Type B pancreatic cell (in vitro differentiated cells): ENCODE data around the gene AMH. TPM values are rescaled to one million over a fixed set of nuclear protein-coding genes. Genes with fewer than 3 reads are reported as not detected.

Experiments used
- DNase-seq: peaks from one replicate; pipeline ENCODE4 v3.0.0; 2021; ENCODE audit warnings: mixed read lengths; ENCODE audit not compliant: unreplicated experiment; ENCODE audit errors: extremely low spot score
- H3K27ac Mint-ChIP-seq: 2 replicates; pipeline ENCODE4 v1.8.0; 2021; ENCODE audit warnings: mild to moderate bottlenecking, mixed read lengths
- H3K27me3 Mint-ChIP-seq: 2 replicates; pipeline ENCODE4 v1.8.0; 2021; ENCODE audit warnings: mixed read lengths
- H3K36me3 Mint-ChIP-seq: 2 replicates; pipeline ENCODE4 v1.8.0; 2021; ENCODE audit warnings: mixed read lengths
- H3K4me1 Mint-ChIP-seq: one replicate; pipeline ENCODE4 v1.8.0; 2021; ENCODE audit warnings: mixed read lengths; ENCODE audit not compliant: unreplicated experiment
- H3K4me3 Mint-ChIP-seq: 2 replicates; pipeline ENCODE4 v1.8.0; 2021; ENCODE audit warnings: mild to moderate bottlenecking, mixed read lengths
- H3K9me3 Mint-ChIP-seq: 2 replicates; pipeline ENCODE4 v1.8.0; 2021; ENCODE audit warnings: mixed read lengths
- total RNA-seq: library from RNA; stranded (reverse); gene quantifications from 2 replicates; pipeline ENCODE4 v1.2.1, GENCODE V29; 2021; ENCODE audit warnings: low replicate concordance
- TF ChIP-seq, protein P1 (sequence below): fragments of 200-600 bp; sonication (generic); conservative IDR thresholded peaks from 2 replicates; pipeline ENCODE4 v1.5.0; 2021; ENCODE audit warnings: antibody characterized with exemption, mild to moderate bottlenecking

The AMH gene
- total RNA-seq, 1 donor from 2014 or later = 49.5 TPM

DNA sequence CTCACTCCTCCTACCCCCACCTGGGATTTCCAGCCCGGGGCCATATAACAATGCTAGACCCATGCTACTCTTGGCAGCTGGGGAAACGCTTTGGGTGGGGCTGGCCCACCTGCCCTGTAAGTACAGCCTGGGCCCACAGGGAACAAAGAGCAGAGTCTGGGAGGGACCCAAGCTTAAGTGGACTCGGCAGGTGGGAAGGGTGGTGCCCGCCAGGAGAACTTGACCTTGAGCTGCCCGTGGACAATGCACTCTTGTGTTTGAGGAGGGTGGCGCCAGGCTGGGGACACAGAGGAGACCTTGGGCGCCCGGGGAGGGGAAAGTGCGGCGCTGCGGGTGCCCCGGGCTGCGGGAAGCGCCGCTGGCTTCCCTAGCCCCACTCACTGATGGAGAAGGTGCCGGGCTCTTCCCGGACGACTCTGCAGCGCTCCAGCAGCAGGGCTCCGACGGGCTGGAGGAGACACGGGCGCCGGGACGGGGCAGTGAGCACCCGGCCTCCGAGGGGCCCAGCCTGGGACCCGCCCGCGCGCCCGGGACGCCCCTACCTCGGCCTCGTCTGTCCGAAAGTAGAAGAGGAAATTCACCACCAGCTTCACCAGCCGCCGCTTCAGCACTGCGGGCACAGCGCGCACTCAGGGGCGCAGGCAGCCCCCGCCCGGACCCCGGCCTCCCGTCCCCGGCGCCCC is 13.6 kb upstream of the AMH start:
- Mint-ChIP-seq H3K4me3 (peak overlapping the region; percentile 100), H3K4me1 (peaks cover 31% of the 10 kb centered on the region), H3K27me3 (peaks cover 5% of the 10 kb centered on the region), H3K36me3 (peaks cover 11% of the 10 kb centered on the region), H3K27ac (peak overlapping the region; percentile 95), H3K9me3 (no peaks in the 10 kb centered on the region)
- DNase-seq = no peak
- TF ChIP-seq, protein P1, sequence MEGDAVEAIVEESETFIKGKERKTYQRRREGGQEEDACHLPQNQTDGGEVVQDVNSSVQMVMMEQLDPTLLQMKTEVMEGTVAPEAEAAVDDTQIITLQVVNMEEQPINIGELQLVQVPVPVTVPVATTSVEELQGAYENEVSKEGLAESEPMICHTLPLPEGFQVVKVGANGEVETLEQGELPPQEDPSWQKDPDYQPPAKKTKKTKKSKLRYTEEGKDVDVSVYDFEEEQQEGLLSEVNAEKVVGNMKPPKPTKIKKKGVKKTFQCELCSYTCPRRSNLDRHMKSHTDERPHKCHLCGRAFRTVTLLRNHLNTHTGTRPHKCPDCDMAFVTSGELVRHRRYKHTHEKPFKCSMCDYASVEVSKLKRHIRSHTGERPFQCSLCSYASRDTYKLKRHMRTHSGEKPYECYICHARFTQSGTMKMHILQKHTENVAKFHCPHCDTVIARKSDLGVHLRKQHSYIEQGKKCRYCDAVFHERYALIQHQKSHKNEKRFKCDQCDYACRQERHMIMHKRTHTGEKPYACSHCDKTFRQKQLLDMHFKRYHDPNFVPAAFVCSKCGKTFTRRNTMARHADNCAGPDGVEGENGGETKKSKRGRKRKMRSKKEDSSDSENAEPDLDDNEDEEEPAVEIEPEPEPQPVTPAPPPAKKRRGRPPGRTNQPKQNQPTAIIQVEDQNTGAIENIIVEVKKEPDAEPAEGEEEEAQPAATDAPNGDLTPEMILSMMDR = no peak

DNA sequence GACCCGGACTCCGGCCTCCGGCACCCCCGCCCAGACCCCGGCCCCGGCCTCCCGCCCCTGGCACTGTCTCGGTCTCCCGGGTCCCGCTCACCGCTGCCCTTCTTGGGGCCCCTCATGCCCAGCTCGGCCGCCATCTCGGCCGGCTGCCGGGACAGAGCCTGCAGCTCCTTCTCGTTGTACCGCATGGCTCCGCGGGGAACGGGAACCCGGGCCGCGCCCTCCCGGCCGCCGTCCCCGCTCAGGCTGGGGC is 13.1 kb upstream of the AMH start:
- peaks cover 35% of the 10 kb centered on the region for H3K4me1 Mint-ChIP-seq
- no peaks in the 10 kb centered on the region for H3K9me3 Mint-ChIP-seq
- peak overlapping the region; percentile 99 for H3K27ac Mint-ChIP-seq
- TF ChIP-seq, protein P1 = no peak
- H3K27me3 Mint-ChIP-seq = peaks cover 5% of the 10 kb centered on the region
- peaks cover 11% of the 10 kb centered on the region for H3K36me3 Mint-ChIP-seq
- no peak for DNase-seq
- H3K4me3 Mint-ChIP-seq = peak overlapping the region; percentile 100

DNA sequence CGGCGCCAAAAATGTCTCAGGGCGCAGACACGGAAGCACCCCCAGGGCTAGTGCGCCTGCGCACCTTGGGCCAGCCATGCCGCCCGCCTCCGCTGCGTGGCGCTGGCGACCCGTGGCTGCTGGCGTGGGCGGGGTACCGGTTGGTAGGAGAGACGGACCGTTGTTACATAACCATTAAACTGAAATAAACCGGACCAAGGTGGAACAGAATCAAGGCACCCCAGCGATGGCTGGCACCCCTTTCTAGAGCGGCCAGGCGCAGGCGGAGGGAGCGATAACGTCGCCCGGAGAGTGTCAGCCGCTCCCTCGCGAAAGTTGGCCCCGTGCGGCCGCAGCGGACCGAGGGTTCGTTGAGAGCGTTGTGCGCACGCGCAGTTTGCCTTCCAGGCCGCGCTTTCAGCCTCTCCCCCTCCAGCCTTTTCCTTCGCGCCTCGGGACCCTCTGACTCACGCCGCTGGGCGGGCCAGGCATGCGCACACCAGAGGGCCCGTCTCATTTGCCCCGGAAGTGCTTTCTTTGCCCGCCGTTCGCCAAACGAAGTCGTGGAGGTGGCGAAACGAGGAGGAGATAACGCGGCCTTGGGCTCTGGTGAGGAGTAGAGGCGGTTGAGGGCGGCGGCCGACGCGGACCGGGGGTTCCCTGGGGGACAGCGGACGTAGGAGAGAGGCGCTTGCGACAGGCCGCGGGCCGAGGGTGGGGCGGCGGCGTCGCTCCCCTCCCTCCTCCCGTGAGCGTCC is 12.6 kb upstream of the AMH start, which contains the start of the genes PLEKHJ1 and SF3A2:
Gene PLEKHJ1, minus strand, starts transcription at position 16 of the 737 bp plus-strand sequence. CDS start 81 bp downstream, outside the sequence.
Gene SF3A2, plus strand, starts transcription at position 511 of the 737 bp plus-strand sequence. CDS start 6,595 bp downstream, outside the sequence.
- peaks cover 40% of the 10 kb centered on the region for H3K4me1 Mint-ChIP-seq
- peaks cover 5% of the 10 kb centered on the region for H3K27me3 Mint-ChIP-seq
- H3K9me3 Mint-ChIP-seq = no peaks in the 10 kb centered on the region
- peak within 1 kb of the TSS; percentile 99 for H3K27ac Mint-ChIP-seq
- peak within 1 kb of the TSS; percentile 100 for H3K4me3 Mint-ChIP-seq
- peaks cover 11% of the 10 kb centered on the region for H3K36me3 Mint-ChIP-seq
- TF ChIP-seq, protein P1 = peak; percentile 95
- DNase-seq = peak; percentile 99

DNA sequence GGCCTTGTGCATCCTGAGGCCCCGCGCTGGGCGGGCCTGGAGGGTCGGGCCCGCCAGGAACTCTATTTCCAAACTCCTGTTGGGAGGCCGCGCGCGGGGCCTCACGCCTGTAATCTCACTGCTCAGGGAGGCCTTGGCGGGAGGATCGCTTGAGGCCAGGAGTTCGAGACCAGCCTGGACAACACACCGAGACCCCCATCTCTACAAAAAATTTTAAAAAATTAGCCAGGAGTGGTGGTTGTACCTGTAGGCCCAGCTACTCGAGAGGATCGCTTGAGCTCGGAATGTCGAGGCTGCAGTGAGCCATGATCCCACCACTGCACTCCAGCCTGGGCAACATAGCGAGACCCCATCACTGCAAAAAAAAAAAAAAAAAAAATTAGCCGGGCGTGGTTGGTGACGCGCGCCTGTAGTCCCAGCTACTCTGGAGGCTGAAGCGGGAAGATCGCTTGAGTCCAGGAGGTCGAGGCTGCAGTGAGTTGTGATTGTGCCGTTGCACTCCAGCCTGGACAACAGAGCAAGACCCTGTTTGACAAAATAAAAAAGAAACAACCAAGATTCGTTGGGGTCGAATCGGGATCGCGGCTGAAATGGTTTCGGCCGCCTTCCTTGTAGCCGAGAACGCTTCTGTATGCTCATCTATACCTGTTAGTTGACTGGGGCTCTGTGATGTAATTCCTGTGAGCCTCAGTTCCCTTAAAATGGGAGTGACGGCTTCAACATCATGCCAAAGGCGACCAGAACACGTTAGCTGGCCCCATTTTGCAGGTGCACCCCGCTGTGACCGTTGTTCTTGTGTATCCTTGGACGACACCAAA is 11.9 kb upstream of the AMH start:
- peak overlapping the region; percentile 99 for H3K27ac Mint-ChIP-seq
- no peaks in the 10 kb centered on the region for H3K9me3 Mint-ChIP-seq
- H3K36me3 Mint-ChIP-seq = peaks cover 11% of the 10 kb centered on the region
- DNase-seq = no peak
- H3K4me3 Mint-ChIP-seq = peak overlapping the region; percentile 100
- H3K27me3 Mint-ChIP-seq = peaks cover 5% of the 10 kb centered on the region
- TF ChIP-seq, protein P1 = no peak
- H3K4me1 Mint-ChIP-seq = peaks cover 44% of the 10 kb centered on the region

DNA sequence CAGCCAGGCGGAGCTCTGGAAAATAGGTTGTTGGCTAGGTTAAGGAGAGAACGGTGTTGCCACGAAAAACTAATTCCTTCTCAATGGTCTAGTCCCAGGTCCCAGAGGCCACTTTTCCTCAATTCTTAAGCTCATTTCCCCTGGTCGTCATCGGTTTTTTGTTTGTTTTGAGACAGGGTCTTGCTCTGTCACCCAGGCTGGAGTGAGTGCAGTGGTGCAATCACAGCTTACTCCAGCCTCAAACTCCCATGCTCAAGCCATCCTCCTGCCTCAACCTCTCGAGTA is 11.3 kb upstream of the AMH start:
- peak overlapping the region; percentile 100 for H3K4me3 Mint-ChIP-seq
- H3K36me3 Mint-ChIP-seq = peaks cover 11% of the 10 kb centered on the region
- H3K27ac Mint-ChIP-seq = peak overlapping the region; percentile 99
- H3K9me3 Mint-ChIP-seq = no peaks in the 10 kb centered on the region
- no peak for DNase-seq
- H3K4me1 Mint-ChIP-seq = peaks cover 50% of the 10 kb centered on the region
- H3K27me3 Mint-ChIP-seq = peaks cover 5% of the 10 kb centered on the region
- TF ChIP-seq, protein P1 = no peak
